A172 (cell line): ENCODE results near the gene TRIM4. TPM values are rescaled to one million over a fixed set of nuclear protein-coding genes. Genes with fewer than 3 reads are reported as not detected.

Experiments
- DNase-seq: peaks from one replicate; pipeline ENCODE4 v3.0.0-alpha.2; 2015; ENCODE audit warnings: low spot score
- total RNA-seq: library from RNA; depleted of rRNA; stranded (reverse); fragments of >200 nt; shearing (Covaris generic); gene quantifications from 2 replicates; pipeline ENCODE4 v1.2.3, GENCODE V29; 2014; rRNA removed

Gene TRIM4
- total RNA-seq, 1 experiment from 2014 or later, result 11.1 TPM

DNA sequence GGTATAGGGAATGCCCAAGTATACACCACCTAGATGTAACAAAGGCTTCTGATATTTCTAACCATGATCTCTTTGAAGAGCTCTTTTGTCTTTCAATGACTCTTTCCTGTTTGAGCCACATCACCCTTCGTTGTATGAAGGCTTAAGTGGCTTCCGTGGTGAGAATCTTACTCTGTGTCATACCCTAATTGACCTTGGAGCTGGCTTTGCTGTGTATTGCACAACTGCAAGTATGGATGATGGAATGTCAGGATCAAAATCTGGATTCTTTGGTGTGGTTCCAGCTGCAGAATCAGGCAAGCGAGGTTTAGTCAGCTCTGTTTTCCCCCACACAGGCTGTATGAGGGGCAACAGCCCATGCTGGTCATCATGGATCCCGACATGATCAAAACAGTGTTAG lies 75.5 kb downstream of the TRIM4 start:
- DNase-seq, result no peak

GRCh38 chr7:99842926-99843325 lies 76.4 kb downstream of the TRIM4 start:
- DNase-seq, result no peak

Other genes starting within 250 kb of the TRIM4 start
- gene CYP3A5, start 239.5 kb downstream of the TRIM4 start, total RNA-seq, result 1.9 and 3.8 TPM in 2 replicates
- gene CYP3A7, start 184.3 kb downstream of the TRIM4 start, total RNA-seq, result not detected in 2 replicates
- gene CYP3A4, start 135.3 kb downstream of the TRIM4 start, total RNA-seq, result not detected in 2 replicates
- not detected in 2 replicates for gene CYP3A43, start 91.5 kb downstream of the TRIM4 start, total RNA-seq
- not detected in 2 replicates for gene OR2AE1, start 42.5 kb downstream of the TRIM4 start, total RNA-seq
- not detected in 2 replicates for gene GJC3, start 10.1 kb upstream of the TRIM4 start, total RNA-seq
- gene AZGP1, start 56.5 kb upstream of the TRIM4 start, total RNA-seq, result not detected in 2 replicates
- gene ZKSCAN1, start 96.1 kb upstream of the TRIM4 start, total RNA-seq, result 11.5 and 15.5 TPM in 2 replicates
- 11.2 and 14.3 TPM in 2 replicates for gene ZSCAN21, start 130.2 kb upstream of the TRIM4 start, total RNA-seq
- 23.0 and 26.2 TPM in 2 replicates for gene ZNF3, start 162.2 kb upstream of the TRIM4 start, total RNA-seq
- gene COPS6, start 169.4 kb upstream of the TRIM4 start, total RNA-seq, result 70.3 and 74.6 TPM in 2 replicates
- 215 and 227 TPM in 2 replicates for gene MCM7, start 181.9 kb upstream of the TRIM4 start, total RNA-seq
- gene AP4M1, start 182.1 kb upstream of the TRIM4 start, total RNA-seq, result 28.6 and 66.9 TPM in 2 replicates
- gene TAF6, start 199.8 kb upstream of the TRIM4 start, total RNA-seq, result 56.2 and 57.3 TPM in 2 replicates
- gene CNPY4, start 200.1 kb upstream of the TRIM4 start, total RNA-seq, result 37.3 and 42.0 TPM in 2 replicates
- 1.4 and 2.9 TPM in 2 replicates for gene MBLAC1, start 207.4 kb upstream of the TRIM4 start, total RNA-seq
- 154 and 178 TPM in 2 replicates for gene LAMTOR4, start 229.4 kb upstream of the TRIM4 start, total RNA-seq
- 9.0 and 11.2 TPM in 2 replicates for gene TRAPPC14, start 239.2 kb upstream of the TRIM4 start, total RNA-seq
- 0.07 and 0.46 TPM in 2 replicates for gene GAL3ST4, start 249.1 kb upstream of the TRIM4 start, total RNA-seq